Measurements from ENCODE around the gene ITGA2B.
A peak's percentile ranks its signal among the peaks of the same experiment; 100 is the strongest.
"Not testable (repeated sequence)": the region's sequence is repeated elsewhere in the genome, so short reads cannot be mapped to it uniquely, and the experiment has no call there.

ITGA2B gene

GRCh38 chr17:44376124-44376523, 13.3 kb downstream of the ITGA2B start:
- DNase-seq (ENCODE audit: extremely low spot score) = peak; percentile 62
- POLR2A ChIA-PET = interaction anchor here (0.8 to 1.5 kb wide), 3 partner anchors 8 to 10 kb away, joined by 3 to 8 read pairs (median 6); no protein-coding TSS in a partner anchor
- TF ChIP-seq L3MBTL2 (conservative IDR thresholded peaks at IDR 0.05) = no peak
- TF ChIP-seq FOXK2 (IDR thresholded peaks at IDR 0.05) = no peak
- no peak for TF ChIP-seq ARNT (IDR thresholded peaks at IDR 0.05)
- no peak for TF ChIP-seq LEF1 (IDR thresholded peaks at IDR 0.05; ENCODE audit: borderline replicate concordance)
- no peak for TF ChIP-seq NFRKB (IDR thresholded peaks at IDR 0.05)
- TF ChIP-seq ELF4 (IDR thresholded peaks at IDR 0.05) = no peak
- no peak for TF ChIP-seq FOXM1 (IDR thresholded peaks at IDR 0.05; ENCODE audit: borderline replicate concordance)
- TF ChIP-seq CTBP1 (IDR thresholded peaks at IDR 0.05; ENCODE audit: borderline replicate concordance) = no peak
- CTCF ChIA-PET = interaction anchor here (0.6 to 1.5 kb wide), 5 partner anchors 9 to 157 kb away, joined by 3 to 7 read pairs (median 3); partner anchors contain the start of gene FAM171A2

GRCh38 chr17:44375196-44376017, 14.0 kb downstream of the ITGA2B start:
- TF ChIP-seq SP1 (IDR thresholded peaks at IDR 0.05) (no peak), ARNT (IDR thresholded peaks at IDR 0.05) (no peak), CTBP1 (IDR thresholded peaks at IDR 0.05; ENCODE audit: borderline replicate concordance) (no peak), FOXA1 (IDR thresholded peaks at IDR 0.05) (no peak), LEF1 (IDR thresholded peaks at IDR 0.05; ENCODE audit: borderline replicate concordance) (no peak), PKNOX1 (IDR thresholded peaks at IDR 0.05) (no peak), ZNF384 (IDR thresholded peaks at IDR 0.05) (no peak), ELF4 (IDR thresholded peaks at IDR 0.05) (no peak), SUZ12 (IDR thresholded peaks at IDR 0.05) (no peak), BHLHE40 (IDR thresholded peaks at IDR 0.05; ENCODE audit: borderline replicate concordance) (no peak), HDGF (IDR thresholded peaks at IDR 0.05; ENCODE audit: borderline replicate concordance) (no peak), FOXM1 (IDR thresholded peaks at IDR 0.05; ENCODE audit: borderline replicate concordance) (no peak), TARDBP (IDR thresholded peaks at IDR 0.05) (no peak), FOXK2 (IDR thresholded peaks at IDR 0.05) (no peak), L3MBTL2 (conservative IDR thresholded peaks at IDR 0.05) (no peak), NFRKB (IDR thresholded peaks at IDR 0.05) (no peak)
- ChIA-PET POLR2A (interaction anchor here (0.8 to 1.5 kb wide), 3 partner anchors 8 to 10 kb away, joined by 3 to 8 read pairs (median 6); no protein-coding TSS in a partner anchor), CTCF (interaction anchor here (0.5 to 1.5 kb wide), 7 partner anchors 8 to 157 kb away, joined by 3 to 7 read pairs (median 4); partner anchors contain the start of gene FAM171A2)
- DNase-seq (ENCODE audit: extremely low spot score) = no peak

- TF ChIP-seq ELF4 (IDR thresholded peaks at IDR 0.05) = no peak
- TF ChIP-seq LEF1 (IDR thresholded peaks at IDR 0.05; ENCODE audit: borderline replicate concordance) = no peak
- no peak for TF ChIP-seq BHLHE40 (IDR thresholded peaks at IDR 0.05; ENCODE audit: borderline replicate concordance)
- no peak for TF ChIP-seq ZNF384 (IDR thresholded peaks at IDR 0.05)
- TF ChIP-seq CTBP1 (IDR thresholded peaks at IDR 0.05; ENCODE audit: borderline replicate concordance) = no peak
- TF ChIP-seq FOXM1 (IDR thresholded peaks at IDR 0.05; ENCODE audit: borderline replicate concordance) = no peak
- no peak for TF ChIP-seq FOXA1 (IDR thresholded peaks at IDR 0.05)
- TF ChIP-seq HDGF (IDR thresholded peaks at IDR 0.05; ENCODE audit: borderline replicate concordance) = no peak
- TF ChIP-seq FOXK2 (IDR thresholded peaks at IDR 0.05) = no peak
- no peak for TF ChIP-seq ARNT (IDR thresholded peaks at IDR 0.05)
- TF ChIP-seq NFRKB (IDR thresholded peaks at IDR 0.05) = no peak
- TF ChIP-seq L3MBTL2 (conservative IDR thresholded peaks at IDR 0.05) = no peak
- no peak for TF ChIP-seq SUZ12 (IDR thresholded peaks at IDR 0.05)
- ChIA-PET POLR2A (no interaction called here), CTCF (interaction anchor here (1.5 kb wide), 1 partner anchor 16 kb away, joined by 4 read pairs; no protein-coding TSS in a partner anchor)
- no peak for DNase-seq (ENCODE audit: extremely low spot score)
These were observed 14.9 kb downstream of the ITGA2B start for GRCh38 chr17:44374306-44375195.

GRCh38 chr17:44372036-44372435, 17.4 kb downstream of the ITGA2B start:
- CTCF ChIA-PET = interaction anchor here (0.6 kb wide), 1 partner anchor 434 kb away, joined by 5 read pairs; no protein-coding TSS in a partner anchor
- no peak for DNase-seq (ENCODE audit: extremely low spot score)
- POLR2A ChIA-PET = interaction anchor here (0.7 to 0.8 kb wide), 2 partner anchors 9 to 13 kb away, joined by 3 read pairs; no protein-coding TSS in a partner anchor
- no peak for TF ChIP-seq FOXK2 (IDR thresholded peaks at IDR 0.05)
- TF ChIP-seq FOXA1 (IDR thresholded peaks at IDR 0.05) = no peak
- TF ChIP-seq NFRKB (IDR thresholded peaks at IDR 0.05) = no peak
- no peak for TF ChIP-seq ELF4 (IDR thresholded peaks at IDR 0.05)
- TF ChIP-seq PKNOX1 (IDR thresholded peaks at IDR 0.05) = no peak
- TF ChIP-seq ARNT (IDR thresholded peaks at IDR 0.05) = no peak
- no peak for TF ChIP-seq HDGF (IDR thresholded peaks at IDR 0.05; ENCODE audit: borderline replicate concordance)
- no peak for TF ChIP-seq TARDBP (IDR thresholded peaks at IDR 0.05)
- no peak for TF ChIP-seq SUZ12 (IDR thresholded peaks at IDR 0.05)

GRCh38 chr17:44369414-44370023, 19.9 kb downstream of the ITGA2B start:
- CTCF ChIA-PET = interaction anchor here (0.7 to 1.4 kb wide), 3 partner anchors 7 to 30 kb away, joined by 3 to 4 read pairs (median 4); no protein-coding TSS in a partner anchor
- not testable (repeated sequence) for DNase-seq (ENCODE audit: extremely low spot score)
- peak; percentile 64 for TF ChIP-seq PKNOX1 (IDR thresholded peaks at IDR 0.05)
- POLR2A ChIA-PET = interaction anchor here (1.0 to 2.0 kb wide), 5 partner anchors 13 to 142 kb away, joined by 3 to 5 read pairs (median 3); partner anchors contain the start of gene GPATCH8

GRCh38 chr17:44368391-44369243, 20.8 kb downstream of the ITGA2B start:
- ChIA-PET POLR2A (interaction anchor here (1.0 to 2.0 kb wide), 4 partner anchors 16 to 143 kb away, joined by 3 to 5 read pairs (median 3); partner anchors contain the start of gene GPATCH8), CTCF (interaction anchor here (0.7 kb wide), 1 partner anchor 30 kb away, joined by 3 read pairs; no protein-coding TSS in a partner anchor)
- DNase-seq (ENCODE audit: extremely low spot score) = not testable (repeated sequence)
